UCSD-AML1 (cell line): ENCODE measurements around the gene SLC44A5.
"Not testable (repeated sequence)": the region's sequence is repeated elsewhere in the genome, so short reads cannot be mapped to it uniquely, and the experiment has no call there.

Experiments used
- DNase-seq: peaks from one replicate; lab custom pipeline; 2025; ENCODE audit not compliant: unreplicated experiment; lab: John Stamatoyannopoulos, UW

The SLC44A5 gene

DNA sequence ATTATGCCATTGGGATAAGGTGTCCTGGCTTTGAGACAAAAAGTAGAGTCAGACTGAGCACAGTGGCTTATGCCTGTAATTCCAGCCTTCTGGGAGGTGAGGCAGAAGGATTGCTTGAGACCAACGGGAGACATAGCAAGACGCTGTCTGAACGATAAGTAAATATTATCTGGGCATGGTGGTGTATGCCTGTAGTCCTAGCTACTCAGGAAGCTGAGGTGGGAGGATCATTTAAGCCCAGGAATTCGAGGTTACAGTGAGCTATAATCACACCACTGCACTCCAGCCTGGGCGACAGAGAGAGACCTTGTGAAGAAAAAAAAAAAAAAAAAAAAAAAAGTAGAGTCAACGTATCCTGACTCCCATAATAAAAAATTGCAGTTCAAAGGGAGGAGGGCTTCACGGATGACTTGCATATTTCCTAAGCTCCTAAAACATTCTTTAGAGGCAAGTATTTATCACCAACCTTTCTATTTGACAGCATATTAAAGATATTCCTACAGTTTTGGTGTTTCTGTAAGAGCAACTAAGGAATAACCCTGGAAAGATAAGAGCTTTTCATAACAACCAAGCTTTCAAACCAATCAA lies 141.2 kb downstream of the SLC44A5 start:
- DNase-seq = no peak

DNA sequence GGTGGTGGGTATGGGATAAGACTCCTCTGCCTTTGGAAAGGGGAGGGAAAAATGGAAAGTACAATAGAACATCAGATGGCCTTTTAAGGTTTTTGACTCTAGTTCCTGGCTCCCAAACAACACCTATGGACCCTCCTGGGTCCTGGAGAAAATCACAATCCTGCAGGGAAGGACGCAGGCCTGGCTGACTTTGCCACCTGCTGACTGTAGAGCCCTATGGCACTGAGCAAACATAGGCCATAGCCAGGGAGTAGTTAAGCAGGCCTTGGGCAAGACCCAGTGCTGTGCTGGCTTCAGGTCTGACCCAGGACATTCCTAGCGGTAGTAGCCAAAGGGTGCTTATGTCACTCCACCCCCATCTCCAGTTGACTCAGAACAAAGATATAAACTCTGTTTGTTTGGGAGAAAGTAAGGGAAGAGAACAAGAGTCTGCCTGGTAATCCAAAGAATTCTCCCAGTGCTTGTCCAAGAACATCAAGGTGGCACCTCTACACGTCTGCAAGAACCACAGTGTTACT lies 149.0 kb downstream of the SLC44A5 start:
- no peak for DNase-seq

GRCh38 chr1:75449998-75450397 lies 160.9 kb downstream of the SLC44A5 start:
- DNase-seq = no peak

DNA sequence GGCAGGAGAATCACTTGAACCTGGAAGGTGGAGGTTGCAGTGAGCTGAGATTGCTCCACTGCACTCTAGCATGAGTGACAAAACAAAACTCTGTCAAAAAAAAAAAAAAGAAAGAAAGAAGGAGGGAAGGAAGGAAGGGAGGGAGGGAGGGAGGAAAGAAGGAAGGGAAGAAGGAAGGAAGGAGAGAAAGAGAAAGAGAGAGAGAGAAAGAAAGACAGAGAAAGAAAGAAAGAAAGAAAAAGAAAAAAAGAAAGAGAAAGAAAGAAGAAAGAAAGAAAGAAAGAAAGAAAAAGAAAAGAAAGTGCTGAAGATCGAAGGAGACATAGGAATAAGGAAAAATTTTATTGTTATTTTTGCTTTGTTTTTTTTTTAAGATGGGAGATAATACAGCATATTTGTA lies 166.7 kb downstream of the SLC44A5 start:
- no peak for DNase-seq

- DNase-seq = no peak
These were observed 170.6 kb downstream of the SLC44A5 start for GRCh38 chr1:75440274-75440673.

- no peak for DNase-seq
These were observed 172.6 kb downstream of the SLC44A5 start for GRCh38 chr1:75438355-75438754.

DNA sequence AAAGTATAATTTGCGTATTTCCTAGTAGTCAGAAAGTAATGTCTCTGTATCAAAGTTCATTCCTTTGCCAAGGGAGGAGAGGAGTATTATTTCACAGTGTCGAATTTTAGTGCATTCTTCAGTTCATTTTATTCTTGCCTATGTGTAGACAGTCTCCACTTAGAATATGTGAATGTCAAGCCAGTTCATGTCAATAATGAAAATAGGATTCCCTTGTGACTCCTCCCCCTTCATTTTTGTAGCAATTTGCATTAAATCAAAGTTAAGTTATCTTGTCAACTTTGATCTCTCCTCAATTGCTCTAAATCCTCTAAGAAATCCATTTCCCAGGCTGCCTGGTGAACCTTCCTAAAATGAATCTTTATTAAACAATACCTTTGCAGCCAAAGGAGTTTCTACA lies 179.1 kb downstream of the SLC44A5 start:
- no peak for DNase-seq

- no peak for DNase-seq
These were observed 180.4 kb downstream of the SLC44A5 start for GRCh38 chr1:75430526-75430925.

DNA sequence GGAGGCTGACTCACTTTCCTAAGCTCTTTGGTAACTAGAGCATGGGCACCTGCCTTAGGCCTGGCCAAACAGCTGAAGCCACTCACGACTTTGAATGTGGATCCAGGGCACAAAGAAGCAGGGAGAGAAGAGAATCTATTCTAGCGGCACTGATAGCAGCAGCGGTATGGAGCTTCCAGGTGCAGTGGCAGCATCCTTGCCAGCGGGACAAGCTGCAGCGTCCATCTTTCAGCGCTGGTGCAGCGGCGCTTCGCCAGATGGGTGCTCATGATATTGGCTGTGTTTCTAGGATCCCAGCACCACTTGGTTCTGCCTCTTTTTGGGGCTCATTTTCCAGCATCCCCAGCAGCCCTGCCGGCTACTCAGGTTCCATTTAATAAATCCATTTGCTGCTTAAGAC lies 184.2 kb downstream of the SLC44A5 start:
- no peak for DNase-seq

- DNase-seq = no peak
These were observed 185.8 kb downstream of the SLC44A5 start for GRCh38 chr1:75425001-75425650.

DNA sequence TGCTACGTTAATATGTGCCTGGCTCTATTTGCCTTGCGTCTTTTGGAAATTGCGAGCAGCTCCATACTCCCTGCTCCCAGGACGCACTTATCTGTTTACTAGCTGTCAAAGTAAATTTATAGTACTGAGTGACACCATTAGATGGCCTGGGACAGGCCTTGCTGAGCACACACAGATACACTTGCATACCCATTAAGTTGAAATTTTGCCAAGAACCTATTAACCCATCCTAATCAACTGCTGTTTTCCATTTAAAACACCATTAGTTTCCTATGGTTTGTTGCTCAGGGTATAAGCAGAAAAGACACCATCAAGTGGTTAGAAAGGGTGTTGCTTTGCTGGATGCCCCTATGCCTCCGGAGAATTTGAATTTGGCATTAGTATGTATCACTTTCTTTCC lies 187.3 kb downstream of the SLC44A5 start:
- no peak for DNase-seq

- no peak for DNase-seq
These were observed 187.8 kb downstream of the SLC44A5 start for GRCh38 chr1:75423136-75423535.

GRCh38 chr1:75421371-75421770 lies 189.5 kb downstream of the SLC44A5 start:
- no peak for DNase-seq

DNA sequence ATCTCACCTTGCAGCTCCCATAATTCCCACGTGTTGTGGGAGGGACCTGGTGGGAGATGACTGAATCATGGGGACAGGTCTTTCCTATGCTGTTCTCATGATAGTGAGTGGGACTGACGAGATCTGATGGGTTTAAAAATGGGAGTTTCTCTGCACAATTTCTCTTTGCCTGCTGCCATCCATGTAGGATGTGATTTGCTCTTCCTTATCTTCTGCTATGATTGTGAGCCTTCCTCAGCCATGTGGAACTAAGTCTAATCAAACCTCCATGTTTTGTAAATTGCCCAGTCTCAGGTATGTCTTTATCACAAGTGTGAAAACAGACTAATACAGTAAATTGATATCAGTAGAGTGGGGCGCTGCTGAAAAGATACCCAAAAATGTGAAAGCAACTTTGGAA lies 195.7 kb downstream of the SLC44A5 start:
- no peak for DNase-seq

DNA sequence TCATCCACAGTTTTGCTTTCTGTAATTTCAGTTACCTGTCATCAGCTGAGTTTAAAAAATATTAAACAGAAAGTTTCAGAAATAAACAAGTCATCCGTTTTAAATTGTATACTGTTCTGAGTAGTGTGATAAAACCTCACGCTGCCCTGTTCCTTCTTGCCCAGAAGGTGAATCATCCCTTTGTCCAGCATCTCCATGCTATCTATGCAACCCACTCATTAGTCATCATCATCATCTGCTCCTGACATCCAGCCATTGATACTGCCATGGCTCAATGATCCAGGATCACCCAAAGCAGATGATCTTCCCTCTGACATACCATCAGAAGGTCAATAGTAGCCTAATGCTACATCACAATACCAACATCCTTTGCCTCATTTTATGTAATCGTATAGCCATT lies 198.3 kb downstream of the SLC44A5 start:
- no peak for DNase-seq

- not testable (repeated sequence) for DNase-seq
These were observed 206.2 kb downstream of the SLC44A5 start for GRCh38 chr1:75404681-75405080.

- DNase-seq = not testable (repeated sequence)
These were observed 207.7 kb downstream of the SLC44A5 start for GRCh38 chr1:75403147-75403646.

- no peak for DNase-seq
These were observed 210.2 kb downstream of the SLC44A5 start for GRCh38 chr1:75400716-75401115.

- no peak for DNase-seq
These were observed 214.2 kb downstream of the SLC44A5 start for GRCh38 chr1:75396745-75397144.

DNA sequence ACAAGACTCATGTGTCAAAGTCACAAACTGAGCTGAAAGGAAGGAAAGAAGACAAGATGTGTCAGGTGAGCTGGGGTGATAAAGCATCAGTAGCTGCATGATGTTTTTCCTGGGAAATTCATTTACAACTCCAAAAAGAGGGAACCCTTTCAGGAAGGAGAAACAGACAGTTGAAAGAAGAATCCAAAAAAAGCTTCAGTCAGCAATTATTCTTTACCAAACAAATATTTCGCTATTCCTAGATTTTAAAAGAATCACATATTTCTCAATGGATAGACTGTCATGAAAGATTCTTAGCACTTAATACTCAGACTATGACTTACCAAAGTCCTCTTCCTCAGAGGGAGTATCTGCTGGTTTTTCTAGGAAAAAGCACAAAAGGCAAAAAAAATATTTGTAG lies 214.7 kb downstream of the SLC44A5 start:
- no peak for DNase-seq

- no peak for DNase-seq
These were observed 216.4 kb downstream of the SLC44A5 start for GRCh38 chr1:75394386-75395139.

GRCh38 chr1:75392278-75392677 lies 218.6 kb downstream of the SLC44A5 start:
- no peak for DNase-seq
